CD4-positive, alpha-beta T cell treated with Interferon gamma for 1 hour (primary cell): ENCODE results near the gene TACSTD2.
"Not testable (repeated sequence)": the region's sequence is repeated elsewhere in the genome, so short reads cannot be mapped to it uniquely, and the experiment has no call there.

ENCODE experiments used
- DNase-seq: peaks from one replicate; pipeline ENCODE4 v3.0.0-alpha.2; 2020

Gene TACSTD2

DNA sequence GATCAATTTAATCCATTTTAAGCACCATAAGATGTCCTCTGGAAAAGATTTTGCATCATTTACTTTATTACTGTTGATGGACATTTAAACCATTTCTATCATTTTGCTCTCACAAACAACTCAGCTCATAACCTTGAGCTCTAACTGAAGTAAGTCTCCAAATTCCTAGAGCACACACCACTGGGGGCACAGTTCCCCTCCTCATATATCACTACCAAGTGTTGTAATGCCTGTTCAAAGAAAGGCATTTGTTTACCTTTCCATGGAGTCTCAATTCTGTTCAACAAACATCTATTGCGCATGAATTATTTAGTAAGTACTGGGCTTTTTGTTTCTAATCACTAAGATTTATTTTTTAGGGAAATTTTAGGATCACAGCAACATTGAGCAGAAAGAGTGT lies 21.7 kb downstream of the TACSTD2 start:
- DNase-seq = no peak

DNA sequence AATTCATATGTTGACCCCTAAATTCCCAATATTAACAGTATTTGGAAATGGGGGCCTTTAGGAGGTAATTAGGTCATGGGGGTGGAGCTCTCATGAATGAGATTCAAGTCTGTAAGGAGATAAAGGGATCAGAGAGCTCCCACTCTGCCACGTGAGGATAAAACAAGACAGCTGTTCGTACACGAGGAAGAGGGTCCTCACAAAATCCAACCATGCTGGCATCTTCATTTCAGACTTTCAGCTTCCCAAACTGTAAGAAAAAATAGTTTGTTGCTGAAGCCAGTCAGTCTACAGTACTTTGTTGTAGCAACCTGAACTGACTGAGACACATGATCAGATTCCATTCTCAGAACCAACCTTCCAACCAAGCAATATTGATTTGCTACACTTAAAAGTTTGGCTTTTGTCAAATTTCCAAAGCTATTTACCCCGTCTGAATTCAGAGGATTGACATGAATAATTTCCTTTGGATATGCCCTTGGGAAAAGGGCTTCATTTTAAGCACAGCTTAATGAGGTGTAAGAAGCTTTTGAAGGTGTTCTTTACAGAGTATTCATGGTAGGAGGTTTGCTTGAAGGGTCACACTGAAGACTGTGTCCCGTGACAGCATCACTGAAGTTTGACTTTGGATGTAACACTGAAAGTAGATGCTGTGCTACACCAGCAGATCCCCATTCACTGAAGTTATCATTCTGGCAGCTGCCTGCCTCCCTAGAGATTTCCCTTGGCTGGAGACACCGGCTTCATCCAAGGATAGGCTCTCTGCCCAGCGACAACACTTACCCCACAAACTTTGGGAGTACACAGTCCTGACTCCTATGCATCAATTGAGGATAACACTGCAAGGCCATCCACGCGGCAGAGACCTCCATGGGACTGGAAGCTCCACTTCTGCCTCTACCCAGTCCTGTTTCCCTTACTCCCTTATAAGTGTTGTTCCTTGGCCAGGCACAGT lies 25.6 kb downstream of the TACSTD2 start:
- no peak for DNase-seq

DNA sequence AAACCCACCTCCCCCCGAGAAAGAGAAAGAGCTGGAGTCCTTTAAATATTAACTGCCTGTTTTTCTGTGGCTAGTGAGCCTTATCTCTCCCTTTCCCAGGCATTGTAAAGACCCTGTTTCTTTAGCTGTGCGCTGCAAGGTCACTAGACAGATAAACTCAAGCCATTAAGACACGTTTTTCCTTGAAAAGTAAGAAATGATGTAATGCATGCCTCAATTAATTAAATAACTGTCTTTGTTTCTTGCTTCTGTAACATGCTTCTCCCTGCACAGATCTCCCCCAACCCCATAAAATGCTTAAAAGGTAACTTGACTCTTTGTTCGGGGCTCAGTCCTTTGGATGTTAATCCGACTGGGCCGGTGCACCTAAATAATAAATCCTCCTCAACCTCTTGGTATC lies 27.8 kb downstream of the TACSTD2 start:
- DNase-seq = not testable (repeated sequence)

DNA sequence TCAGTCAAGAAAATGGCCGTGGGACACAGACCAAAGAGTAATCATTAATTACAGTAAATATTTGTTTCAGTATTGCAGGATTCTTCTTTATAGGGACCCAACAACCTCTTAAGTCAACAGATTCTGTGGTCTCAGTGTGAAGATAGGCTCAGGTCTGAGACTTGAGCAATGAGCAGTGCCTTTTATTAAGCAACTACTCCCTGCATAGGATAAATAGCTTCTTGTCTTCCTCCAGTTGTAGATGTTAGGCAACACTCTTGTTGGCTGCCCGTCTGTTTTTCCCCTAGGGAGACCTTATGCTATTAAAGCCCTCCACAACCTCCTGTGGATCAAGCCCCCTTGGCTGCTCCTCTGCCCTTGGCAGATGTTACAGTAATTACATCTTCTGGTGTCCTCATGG lies 28.7 kb downstream of the TACSTD2 start:
- no peak for DNase-seq

DNA sequence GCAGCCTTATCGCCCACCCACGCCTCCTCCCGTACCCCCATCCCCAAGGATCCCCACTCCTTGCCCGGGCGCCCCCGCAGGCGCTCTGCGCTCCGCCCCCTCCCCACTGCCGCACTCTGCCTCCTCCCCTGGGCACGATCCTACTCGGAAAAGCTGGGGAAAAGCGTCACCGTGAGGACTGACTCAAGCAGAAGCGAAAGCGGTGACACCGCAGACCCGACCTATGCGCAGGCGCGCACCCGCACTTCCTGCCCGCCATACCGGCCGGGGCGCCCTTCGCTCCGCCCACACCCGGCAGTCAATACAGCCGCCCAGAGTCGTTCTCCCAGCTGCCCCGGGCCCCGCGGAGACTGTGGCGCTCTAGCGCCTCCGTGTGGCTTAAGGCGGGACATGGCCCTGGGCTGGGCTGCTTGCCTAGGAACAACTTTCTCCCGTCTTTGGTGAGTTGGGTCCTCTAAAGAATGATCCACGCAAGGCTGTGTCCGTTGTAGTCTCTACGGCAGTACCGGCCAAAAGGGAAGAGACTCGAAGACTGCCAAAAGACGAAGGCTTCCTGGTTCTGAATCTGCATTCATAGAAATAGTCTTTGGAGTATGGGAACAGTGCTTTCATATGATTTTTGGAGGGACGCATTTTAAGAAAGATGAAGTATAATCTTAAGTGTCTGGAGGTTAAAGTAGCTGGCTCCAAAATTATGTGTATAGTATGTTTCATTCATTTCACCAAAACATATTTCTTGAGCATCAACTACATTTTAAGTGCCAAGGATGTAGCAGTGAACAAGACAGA lies 30.3 kb downstream of the TACSTD2 start, which contains the start of gene OMA1:
Gene OMA1, minus strand, starts transcription at position 207 of the 789 bp plus-strand sequence. CDS start 7,432 bp downstream, outside the sequence.
- DNase-seq = peak; percentile 98

DNA sequence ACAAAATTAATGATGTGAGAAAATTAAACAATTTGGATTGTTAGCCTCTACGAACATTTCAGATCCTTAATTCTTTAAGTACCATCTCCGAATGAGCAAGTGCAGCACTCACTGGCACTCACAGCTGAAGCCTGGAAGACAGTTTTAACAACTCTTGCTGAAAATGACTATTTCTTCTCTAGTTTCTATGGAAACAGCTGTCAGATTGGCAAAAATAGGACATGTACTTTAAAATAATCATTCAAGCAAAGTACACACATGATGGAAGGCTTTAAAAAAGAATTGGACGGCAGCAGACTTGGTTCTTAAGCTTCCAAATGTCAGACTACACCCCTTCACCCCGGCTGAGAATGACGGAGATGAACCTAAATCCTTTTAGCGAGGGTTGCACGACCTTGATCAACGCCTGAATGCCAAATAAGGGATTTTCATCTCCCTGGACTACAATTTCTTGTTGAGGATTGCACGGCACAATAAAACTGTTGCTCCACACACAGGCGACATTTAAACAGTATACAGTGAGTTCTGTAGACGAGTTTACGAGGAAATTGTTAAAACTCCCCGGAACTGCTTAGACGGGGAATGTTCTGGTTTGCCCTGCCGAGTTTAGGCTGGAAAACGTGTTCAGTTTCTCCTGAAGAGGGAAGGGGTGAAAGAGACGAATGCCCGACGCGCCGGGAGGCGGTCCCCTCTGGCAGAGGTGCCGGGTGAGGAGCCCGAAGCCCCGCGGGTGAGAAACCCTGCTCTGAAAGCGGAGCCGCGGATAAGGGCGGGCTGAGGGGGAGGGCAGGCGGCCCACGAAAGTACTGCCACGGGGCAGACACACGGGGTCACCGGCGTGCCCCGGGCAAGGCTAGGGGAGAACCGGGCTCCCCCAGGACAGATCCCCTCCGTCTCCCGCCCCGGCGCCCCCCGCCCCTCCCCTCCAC lies 31.2 kb downstream of the TACSTD2 start:
- peak; percentile 84 for DNase-seq

DNA sequence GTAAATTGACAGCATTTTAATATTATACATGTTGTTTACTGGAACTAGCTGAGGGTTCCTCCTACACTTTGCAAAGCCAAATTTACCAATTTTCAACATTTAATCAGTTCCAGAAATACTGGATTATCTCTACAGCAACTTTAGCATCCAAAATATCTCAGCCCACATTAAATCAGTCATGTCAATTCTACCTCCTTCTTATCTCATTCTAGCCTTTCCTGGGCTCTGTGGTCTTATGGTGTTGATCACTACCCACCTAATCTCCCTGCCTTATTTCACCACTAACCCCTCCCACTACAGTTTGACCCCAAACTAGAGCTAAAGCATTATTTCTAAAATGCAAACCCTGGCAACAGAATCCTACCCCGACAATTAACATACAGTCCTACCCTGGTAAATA lies 33.8 kb downstream of the TACSTD2 start:
- DNase-seq = no peak

DNA sequence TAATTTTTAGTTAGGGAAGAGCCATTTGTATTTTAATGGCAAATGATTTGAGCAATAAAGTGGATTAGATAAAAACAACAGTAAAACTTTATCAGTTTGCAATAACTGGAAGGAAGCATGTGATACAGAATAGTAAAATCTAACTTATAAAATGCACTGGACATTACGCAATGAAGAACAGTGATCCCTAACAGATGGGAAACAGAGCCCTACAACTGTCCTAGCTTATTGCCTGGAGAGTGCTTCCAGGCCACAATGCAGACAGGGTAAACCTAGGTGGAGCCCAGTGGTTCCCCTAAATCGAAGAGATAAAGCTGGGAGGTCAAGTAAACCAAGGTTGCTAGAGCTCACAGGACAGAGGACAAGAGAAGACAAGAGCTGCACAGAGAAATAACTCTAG lies 37.5 kb downstream of the TACSTD2 start:
- no peak for DNase-seq

DNA sequence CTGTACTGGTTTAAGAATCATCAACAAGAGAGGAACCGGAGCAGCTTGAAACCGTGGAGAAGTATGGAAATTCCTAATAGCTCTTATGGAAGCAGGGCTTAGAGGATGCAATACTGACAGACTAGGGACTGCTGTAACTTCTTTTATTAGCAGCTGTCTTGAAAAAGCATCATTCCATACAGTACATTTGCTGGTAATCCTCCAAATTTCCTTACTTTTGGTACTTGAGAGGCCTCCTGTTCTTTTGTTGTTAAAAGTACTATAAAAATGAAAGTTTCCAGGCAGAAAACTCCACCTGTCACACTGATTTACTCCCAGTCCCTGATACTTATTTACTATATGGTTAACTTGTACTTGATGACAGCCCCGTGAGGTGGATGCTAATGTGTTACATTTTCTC lies 38.2 kb downstream of the TACSTD2 start:
- DNase-seq = no peak

DNA sequence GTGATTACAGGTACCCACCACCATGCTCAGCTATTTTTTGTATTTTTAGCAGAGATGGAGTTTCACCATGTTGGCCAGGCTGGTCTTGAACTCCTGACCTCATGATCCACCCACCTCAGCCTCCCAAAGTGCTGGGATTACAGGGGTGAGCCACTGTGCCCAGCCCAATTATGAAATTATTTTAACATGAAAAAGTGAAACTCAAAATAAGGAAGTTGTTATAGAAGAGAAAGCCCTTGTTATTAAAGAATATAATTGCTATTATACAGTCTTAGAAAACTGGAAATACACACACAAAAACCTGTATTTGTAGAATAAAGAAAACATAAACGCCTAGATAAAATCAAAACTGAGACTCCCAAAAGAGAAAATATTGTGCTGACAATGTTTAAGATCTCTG lies 45.2 kb downstream of the TACSTD2 start:
- DNase-seq = not testable (repeated sequence)

DNA sequence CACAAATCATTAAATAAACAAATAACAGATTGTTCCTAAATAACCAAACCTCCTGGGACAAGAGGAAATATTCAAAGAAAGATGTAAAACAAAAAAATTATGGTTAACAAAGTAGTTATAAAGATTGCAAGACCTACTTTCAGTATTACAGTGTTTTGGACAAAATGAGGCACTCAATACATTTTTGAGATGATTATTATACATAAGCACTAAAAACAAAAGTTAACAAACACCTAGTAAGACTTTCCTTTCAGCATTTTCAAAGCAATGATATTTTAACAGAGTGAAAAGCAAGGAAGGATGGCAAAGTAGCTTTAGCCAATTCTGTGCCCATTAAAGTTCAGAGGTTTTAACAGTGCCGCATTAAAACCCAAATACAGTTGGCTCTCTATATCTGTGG lies 47.8 kb downstream of the TACSTD2 start:
- DNase-seq = no peak

DNA sequence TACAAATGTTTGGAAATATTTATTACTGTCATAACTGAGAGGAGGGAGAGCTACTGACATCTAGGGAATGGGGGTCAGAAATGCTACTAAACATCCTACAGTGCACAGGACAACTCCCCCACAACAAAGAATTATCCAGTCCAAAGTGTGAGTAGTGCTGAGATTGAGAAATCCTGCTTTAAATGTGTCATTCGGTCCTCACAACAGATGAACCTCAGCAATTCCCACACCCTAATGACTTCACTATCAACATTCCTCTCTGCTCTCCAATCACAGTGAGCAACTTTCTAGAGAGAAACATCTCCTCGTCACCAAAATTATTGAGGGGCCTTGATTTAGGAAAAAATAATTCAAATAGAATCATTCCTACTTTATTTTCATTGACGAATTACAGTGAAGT lies 48.5 kb downstream of the TACSTD2 start:
- DNase-seq = no peak
